NCI-H510A treated with DMSO at 0.1 percent for 48 hours (cell line): ENCODE data around the gene PLB1.

Experiments
- DNase-seq: peaks from one replicate; lab custom pipeline; 2025; lab: John Stamatoyannopoulos, UW

Gene PLB1

DNA sequence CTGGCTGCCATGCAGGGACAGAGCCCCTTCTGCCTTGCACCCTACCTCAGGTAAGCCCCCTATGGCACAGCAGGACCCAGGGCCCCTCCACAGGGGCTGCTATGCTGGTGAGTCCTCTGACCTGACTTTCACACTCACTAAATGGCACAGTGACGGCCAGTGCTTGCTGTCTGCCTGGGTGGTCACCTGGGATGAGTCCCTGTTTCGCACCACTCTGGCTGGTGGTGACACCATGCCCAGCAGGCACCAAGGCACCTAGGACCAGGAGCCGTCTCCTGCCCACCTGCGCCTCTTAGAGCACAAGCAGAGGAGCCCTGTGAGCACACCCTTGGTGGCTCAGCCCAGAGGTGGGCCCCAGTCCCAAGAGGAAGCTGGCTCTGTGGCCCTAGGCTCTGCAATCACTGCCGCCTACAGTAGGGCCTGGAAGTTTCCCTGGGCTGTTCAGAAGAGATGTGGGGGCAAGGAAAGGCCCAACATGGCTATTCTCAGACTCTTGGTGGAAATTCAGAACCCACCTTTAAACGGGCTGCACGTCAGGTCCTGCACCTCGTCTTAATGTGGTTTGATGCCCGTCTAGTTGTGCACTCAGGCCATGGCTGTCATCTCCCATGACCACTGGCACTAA, 96.0 kb downstream of the PLB1 start:
- no peak for DNase-seq

DNA sequence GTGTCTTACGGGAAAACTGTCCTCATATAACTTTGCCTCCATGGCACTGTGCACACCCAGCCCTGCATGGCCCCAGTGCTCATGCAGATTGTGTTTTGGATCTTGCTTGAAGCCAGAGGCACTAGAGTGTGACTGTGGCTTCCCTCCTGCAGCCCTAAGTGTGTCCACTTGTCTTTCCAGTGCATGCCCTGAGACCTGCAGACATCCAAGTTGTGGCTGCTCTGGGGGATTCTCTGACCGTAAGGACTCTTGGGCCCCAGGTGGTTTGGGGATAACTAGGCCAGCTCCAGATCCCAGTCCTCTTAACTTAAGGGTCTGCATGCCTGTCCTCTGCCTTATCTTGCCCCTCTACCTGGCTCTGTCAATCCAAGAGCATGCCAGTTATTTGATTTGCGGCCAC, 96.6 kb downstream of the PLB1 start:
- DNase-seq, result no peak

DNA sequence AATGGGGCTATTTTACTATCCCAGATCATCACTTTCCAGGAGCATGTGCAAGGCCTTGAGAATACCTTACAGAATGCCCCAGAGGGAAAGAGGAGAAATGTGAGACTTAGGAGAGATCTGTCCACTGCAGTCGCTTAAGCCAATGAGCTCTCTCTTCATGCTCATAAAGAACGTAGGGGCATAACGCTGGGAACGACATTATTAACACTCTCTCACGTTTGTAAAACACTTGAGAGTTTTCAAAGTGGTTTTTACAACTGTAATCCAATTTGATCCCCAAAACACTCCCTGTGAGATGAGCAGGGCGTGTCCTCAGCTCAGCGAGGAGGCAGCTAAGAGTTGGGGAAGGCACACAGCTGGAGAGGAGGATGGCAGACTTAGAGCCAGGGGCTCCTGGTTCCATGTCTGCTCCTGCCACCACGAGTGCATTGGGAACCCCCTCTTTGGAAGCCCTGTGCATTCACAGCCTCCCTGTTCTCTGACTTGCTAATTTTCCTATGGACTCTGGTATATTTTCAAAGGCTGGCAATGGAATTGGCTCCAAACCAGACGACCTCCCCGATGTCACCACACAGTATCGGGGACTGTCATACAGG, 97.4 kb downstream of the PLB1 start:
- no peak for DNase-seq

DNA sequence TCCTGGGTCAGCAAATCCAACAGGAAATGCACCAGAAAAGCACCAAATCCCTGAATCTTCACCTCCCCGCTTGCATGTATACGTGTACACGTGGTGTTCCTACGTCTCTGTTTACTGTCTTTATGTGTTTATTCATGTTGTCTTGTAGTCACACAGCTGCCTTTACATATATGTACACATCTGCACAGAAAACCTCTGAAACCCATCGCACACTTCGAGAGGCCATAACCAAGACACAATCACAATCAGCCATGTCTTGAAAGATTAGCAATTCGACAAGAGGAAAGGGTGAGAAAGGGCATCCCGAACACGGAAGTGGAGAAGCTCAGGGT, 98.1 kb downstream of the PLB1 start:
- DNase-seq, result no peak

DNA sequence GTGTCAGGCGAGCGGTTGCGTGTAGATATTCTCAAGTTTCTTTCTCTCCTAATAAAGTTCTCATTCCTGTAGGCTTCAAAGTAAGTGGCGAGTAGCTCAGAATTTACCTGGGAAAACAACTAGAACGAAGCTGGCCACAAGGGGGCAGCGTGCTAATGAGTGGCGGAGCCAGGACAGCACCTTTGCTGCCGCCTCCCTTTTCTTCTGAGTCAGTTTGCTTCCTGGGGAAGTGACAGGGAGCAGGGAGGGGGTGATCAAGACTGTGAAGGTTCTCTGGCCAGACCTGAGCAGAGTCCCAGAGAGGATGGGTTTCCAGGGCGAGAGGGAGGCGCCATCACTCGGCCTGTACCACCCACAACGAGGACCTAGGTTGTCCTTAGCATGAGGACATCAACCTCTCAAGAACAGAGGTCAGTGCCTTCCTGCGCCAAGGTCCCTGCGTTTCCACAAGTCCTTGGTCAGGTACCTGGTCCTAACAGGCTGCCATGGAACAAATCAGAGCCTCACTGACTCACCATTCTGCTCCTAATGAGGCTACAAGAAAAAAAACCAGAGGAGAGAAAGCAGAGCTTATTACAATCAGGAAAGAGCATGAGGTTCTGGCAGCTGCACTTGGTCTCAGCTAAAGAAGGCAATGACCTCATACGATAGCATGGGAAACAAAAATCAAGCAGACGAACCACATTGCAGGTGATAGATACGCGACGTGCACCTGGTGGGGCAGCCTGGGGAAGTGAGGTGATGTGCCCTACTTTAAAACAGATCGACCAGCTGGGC, 98.7 kb downstream of the PLB1 start:
- peak; percentile 93 for DNase-seq

DNA sequence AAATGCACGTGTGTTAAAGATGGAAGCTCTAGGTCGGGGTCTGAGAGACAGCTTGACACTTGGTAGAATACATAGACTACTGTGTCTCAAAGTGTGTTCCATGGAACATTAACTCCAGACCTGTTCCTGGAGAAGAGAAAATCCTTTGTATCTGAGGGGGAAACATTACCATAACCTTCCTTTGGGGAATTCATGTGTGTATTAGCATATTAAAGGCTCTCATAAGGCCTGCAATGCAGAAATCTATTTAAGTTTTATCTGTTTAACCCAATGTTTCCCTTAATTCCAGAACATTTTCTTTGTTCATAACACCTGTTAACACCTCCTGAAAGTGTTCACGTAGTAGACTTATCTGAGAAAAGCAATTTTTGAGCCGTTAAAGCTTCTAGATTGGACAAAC, 99.5 kb downstream of the PLB1 start:
- DNase-seq, result no peak

DNA sequence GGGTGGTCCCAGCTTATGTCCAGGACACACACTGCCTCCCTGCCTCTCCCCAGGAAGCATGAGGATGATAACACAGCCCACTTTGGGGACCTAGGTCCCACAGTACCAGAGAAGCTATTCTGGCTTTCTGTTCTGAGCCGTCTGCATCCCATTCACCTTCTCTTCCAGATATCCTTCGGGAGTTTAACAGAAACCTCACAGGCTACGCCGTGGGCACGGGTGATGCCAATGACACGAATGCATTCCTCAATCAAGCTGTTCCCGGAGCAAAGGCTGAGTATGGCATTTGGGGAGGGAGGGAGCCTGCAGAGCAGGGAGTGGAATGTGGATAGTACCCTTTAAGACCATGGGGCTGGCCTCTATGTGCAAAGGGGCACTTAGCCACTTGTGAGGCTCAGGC, 102.6 kb downstream of the PLB1 start:
- no peak for DNase-seq

DNA sequence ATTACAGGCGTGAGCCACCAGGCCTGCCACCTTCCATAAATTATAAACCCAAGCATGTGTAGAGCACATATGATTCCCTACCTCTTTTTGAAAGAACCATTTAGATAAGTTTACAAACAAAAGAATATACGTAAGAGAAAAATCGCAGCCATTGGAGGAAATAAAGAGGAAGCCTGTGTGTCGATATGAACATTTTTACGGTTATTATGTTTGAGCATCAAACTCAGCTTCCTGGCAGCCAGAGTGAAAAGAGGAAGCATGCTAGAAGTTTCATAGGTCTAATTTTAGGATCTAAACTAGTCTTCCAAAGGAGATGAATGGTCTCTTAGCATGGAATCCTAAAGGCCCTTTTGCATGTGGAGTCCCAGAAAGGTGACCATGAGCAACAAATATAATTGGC, 104.3 kb downstream of the PLB1 start:
- no peak for DNase-seq

DNA sequence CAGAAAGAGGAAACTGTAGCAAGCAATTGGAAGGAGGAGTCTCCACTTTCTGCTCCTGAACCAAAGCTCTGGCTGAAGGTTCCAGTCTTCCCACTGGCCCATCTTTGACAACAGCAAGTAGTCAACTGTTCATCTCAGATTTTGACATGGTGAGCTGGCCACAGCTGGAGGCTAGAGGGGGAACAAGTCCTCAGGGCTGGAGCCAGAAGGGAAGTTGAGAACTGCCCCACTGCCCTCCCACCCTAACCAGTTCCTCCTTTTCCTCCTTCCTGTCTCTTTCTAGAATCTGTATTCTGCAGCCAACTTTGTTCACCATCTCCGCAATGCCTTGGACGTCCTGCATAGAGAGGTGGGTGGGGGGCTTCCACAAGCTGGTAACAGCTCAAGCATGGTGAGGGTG, 105.8 kb downstream of the PLB1 start:
- DNase-seq, result no peak

DNA sequence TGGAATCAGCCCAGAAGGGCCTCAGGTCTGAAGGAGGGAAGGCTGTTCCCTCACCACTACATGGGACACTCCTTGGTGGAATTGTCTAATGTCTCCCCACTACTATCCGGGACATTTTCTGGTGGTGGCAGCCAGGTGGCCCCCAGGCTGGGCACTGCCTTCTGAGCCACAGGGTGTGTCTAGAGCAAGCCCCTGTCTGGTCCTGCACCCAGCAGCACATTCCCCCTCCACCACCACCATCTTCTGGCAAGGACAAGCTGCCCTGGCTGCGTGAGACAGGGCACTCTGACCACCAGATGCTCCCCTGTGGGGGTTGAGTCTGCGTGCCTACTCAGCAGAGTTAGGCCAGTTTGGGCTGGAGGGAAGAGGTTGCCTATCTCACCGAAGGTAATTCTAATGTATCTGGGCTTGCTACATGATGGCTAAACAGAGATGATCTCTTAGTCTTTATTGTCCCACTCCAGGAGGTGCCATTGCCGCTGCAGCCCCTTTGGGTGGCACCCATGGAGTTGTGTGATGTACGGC, 106.3 kb downstream of the PLB1 start:
- DNase-seq, result no peak

DNA sequence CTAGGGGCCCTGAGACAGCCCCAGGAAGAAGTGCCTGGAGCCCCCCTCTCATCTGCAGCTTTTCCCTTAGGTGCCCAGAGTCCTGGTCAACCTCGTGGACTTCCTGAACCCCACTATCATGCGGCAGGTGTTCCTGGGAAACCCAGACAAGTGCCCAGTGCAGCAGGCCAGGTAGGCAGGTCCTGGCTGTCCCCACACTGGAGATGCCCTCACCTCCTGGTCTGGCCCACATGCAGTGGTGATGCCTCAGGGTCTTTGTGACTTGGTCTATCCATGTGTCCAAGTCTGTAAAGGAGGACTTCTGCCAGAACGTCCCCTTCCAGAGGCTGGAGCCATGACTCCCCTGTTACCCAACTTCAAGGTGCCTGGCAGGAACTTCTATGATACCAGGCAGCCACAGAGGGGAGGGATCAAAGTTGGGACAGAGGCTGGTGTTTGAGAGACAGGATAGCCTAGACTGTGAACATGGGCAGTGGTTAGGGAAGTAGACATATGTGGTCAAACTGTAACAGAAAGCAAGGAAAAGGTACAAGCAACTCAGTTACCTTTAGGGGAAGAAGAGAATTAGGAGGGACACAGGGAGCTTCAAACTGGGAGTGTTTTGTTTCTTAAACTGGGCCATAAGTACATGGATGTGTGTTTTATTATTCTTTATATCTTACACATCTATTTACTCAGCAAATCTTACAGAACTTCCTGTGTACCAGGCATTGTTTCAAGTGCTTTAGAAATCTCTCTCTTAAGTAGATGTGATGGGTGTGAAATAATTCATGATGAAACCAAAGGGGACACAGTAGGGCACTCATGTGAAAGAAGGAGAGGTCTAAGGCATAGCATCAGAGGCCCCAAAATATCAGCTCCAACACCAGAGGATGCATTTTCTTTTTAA, 107.1 kb downstream of the PLB1 start:
- no peak for DNase-seq

DNA sequence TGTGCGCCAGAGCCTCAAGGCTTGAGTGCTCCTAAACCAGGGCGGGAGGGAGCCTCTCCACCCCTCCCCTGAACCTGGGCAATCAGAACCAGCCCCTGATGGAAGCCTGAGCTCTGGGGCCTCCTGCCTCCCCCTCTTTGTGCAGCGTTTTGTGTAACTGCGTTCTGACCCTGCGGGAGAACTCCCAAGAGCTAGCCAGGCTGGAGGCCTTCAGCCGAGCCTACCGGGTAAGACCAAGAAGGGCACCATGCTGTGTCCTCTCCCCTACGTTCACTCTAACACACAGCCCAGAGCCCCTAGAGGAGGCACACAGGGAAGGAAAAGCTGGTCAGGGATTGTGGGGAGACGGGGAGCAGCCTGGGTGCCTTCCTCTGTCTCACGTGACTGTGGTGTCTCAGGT, 108.0 kb downstream of the PLB1 start:
- DNase-seq, result no peak

DNA sequence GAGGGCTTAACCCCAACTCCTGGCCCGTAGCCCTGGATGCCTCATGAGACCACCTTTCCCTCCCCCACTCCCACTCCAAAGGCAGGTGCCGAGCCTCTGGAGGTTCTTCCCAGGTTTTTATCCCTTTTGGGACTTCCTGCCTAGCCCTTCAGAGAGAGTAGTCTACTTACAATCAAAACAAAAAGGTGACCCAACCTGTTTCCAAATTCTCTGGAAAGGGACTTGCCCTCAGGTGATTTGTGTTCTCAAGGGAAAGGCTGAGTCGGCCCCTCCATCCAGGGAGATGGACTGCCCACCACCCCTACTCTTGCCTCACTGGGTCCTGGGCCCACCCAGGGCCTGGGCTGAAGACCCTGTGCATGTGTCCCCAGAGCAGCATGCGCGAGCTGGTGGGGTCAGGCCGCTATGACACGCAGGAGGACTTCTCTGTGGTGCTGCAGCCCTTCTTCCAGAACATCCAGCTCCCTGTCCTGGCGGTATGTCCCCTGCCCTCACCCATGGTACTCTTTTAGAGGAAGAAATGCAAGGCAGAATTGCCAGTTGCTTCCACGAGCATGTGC, 108.5 kb downstream of the PLB1 start:
- DNase-seq, result no peak

DNA sequence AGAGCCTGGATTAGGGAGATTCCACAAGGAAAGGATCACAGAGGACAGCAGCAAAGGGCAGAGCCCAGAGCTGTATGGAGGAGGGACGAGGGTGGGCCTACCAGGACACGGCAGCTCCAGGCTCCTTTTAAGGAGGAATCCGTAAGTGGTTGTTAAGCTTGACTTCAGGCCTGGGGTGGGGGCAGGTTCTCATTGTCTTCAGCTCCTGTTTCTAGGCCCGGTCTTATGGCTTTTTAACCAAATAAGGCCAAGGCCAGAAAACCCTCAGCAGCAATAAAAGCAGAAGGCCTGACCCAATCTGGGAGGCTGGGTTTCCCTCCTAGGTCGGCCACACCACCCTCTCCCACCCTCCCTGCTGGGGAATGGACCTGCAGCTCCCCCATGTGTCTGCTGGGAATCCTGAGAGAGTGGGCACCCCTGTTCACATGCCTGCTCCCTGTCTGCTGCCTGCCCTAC, 111.2 kb downstream of the PLB1 start:
- no peak for DNase-seq

DNA sequence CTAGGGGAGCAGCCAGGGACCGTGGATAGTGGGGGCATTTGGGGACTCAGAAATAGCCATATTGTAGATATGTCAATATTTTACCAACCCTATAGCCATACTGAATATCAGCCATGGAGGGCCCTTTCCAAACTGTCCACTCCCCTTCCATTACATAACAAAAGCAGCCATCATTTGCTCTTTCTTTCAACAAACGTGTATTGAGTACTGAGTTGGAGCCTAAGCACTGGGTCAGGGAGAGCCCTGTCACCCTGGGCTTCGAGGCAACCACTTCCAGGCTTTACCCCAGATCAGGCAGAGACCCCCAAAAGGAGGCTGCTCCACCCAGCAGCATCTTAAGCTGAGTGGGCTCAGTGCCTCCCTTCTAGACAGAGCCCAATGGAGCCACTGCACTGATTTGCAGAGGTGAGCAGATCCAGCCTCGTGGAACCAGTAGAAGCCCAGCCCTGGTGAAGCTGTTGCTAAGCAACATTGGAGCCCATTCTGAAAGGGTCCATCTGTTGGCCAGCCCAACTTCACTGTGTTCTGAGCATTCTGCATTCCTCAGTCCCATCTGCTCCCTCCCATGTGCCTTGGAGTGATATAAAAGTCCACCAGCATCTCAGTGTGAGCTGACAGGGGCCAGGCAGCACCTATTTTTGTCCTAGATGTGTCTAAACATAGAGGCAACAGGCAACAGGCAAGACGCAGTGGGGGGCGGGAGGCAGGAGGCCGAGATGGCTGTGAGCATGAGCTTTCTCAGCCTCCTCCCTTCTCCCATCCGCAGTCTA, 112.1 kb downstream of the PLB1 start:
- DNase-seq, result no peak

DNA sequence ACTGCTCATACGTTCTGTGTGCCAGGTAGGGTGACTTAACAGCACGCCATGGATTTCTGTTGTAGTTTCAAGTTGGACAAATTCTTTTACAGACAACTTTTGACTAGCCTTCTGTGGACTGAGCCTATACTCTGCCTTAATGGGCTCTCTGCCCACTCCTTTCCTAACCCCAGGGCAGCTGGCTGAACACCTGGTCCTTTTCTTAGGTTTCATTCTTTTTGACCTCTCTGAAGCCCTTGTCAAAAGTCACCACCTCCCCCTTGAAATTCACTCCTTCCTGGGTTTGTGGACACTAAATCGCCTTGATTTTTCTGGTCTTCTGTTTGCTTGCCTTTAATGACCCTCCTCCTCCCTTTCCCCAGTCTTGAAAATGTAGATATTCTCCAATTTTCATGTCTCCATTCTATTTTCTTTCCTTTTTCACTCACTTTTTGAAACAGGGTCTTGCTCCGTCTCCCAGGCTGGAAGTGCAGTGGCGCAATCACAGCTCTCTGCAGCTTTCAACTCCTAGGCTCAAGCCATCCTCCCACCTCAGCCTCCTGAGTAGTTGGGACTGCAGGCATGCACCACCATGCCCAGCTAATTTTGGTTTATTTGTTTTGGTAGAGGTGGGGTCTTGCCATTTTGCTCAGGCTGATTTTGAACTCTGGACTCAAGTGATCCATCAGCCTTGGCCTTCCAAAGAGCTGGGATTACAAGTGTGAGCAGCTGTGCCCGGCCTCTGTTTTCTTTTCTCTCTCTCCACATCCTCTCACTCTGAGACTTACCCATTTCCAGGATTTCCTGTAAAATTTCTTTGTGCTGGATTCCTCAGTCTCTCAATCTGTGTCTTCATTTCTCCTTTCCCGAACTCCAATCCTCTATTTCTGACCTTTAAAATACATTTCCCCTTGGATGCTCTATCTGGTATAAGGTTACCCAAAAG, 112.9 kb downstream of the PLB1 start:
- DNase-seq, result no peak

DNA sequence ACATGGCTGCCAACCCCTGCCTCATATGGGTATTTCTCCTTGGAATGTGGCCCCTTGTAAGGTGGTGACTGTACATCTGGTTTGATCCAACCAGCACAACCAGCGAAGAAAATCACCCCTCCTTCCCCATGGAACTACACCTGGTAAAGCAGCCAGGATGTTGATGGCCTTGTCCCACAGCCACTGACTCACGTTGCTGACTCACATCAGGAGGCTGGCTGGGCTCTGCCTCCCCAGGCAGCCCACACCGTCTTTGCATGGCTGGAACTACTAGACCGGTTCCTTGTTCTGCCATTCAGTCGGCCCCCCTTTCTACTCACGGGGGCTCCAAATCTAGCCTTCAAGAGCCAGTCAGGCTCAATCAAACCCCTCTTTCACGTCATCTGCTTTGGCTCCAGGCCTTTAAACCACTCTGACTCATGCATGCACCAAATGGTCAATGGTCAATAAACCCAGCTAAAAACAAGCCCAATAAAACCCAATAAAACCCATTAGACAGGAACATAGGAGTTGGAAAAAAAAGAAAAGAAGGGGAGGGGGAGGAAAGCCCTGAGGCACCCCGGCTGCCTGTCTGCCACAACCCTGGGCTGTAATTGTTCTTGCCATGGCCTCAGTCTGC, 114.8 kb downstream of the PLB1 start:
- no peak for DNase-seq

DNA sequence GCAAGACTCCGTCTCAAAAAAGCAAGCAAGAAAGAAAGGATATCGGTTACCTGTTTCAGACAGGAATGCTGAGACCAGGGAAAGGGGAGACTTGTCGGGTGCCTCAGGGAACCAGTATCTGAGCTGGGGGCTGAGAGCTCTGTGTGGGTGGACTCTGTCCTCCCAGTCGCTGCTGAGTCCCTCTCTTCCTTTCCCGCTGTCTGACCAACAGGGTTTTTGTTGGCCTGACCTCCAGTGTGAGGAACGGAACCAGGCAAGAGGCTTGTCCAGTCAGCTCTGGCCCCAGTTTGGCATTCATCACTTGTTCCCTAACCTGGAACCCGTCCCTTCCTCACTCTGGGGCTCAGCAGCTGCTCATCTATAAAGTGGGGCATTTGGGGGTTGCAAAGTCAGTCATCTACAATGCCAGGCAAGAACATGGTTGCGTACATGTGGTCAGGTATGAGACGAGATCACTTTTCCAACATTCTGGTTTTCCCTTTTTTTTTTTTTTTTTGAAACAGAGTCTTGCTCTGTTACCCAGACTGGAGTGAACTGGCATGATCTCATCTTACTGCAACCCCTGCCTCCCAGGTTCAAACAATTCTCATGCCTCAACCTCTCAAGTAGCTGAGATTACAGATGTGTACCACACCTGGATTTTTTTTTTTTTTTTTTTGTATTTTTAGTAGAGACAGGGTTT, 116.4 kb downstream of the PLB1 start:
- DNase-seq, result no peak

DNA sequence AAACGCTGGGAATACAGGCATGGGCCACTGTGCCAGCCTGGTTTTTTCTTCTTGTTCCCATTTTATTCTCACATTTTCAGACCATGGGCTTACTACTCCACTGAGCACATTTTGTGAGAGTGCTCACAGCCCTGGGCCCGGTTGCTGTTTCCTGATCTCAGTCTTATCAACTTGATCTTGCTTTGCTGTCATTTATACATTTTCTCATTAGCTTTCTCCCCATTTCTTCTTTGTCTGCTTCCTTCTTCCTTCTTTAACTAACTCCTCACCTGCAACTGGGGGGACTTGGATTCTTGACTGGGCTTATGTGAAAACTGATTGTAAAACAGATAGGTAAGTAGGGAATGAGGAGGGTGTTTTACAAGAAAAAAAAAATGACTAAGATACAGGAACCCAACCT, 117.3 kb downstream of the PLB1 start:
- DNase-seq, result no peak
